Stimulated activated naive CD8-positive, alpha-beta T cell treated with anti-CD3 and anti-CD28 coated beads, Interleukin-15, amount 100 ng/mL, for 72 hours (primary cell): Measurements from ENCODE around the gene GRK6.

Source experiments
- ATAC-seq: fragments of 150-1000 bp; cut with Tn5 transposase; 2 replicates; pipeline ENCODE4 v1.10.0; 2021; ENCODE audit warnings: mild to moderate bottlenecking, moderate library complexity
- DNase-seq, 2 donors: peaks; one replicate each; pipeline ENCODE4 v3.0.0; 2021 to 2022
- H3K27ac Mint-ChIP-seq, 2 donors: one replicate each; pipeline ENCODE4 v1.8.0; 2022; ENCODE audit warnings: mild to moderate bottlenecking in 2 of 2, mixed read lengths in 2 of 2, moderate library complexity in 2 of 2
- H3K27me3 Mint-ChIP-seq: one replicate; pipeline ENCODE4 v1.8.0; 2022; ENCODE audit warnings: mixed read lengths
- H3K4me1 Mint-ChIP-seq: one replicate; pipeline ENCODE4 v1.8.0; 2022; ENCODE audit warnings: mild to moderate bottlenecking, mixed read lengths
- H3K4me3 Mint-ChIP-seq, 2 donors: one replicate each; pipeline ENCODE4 v1.8.0; 2022; ENCODE audit warnings: mild to moderate bottlenecking in 2 of 2, mixed read lengths in 2 of 2, moderate library complexity in 1 of 2
- H3K9me3 Mint-ChIP-seq, 2 donors: one replicate each; pipeline ENCODE4 v1.8.0; 2022; ENCODE audit warnings: mixed read lengths in 2 of 2

The GRK6 gene

DNA sequence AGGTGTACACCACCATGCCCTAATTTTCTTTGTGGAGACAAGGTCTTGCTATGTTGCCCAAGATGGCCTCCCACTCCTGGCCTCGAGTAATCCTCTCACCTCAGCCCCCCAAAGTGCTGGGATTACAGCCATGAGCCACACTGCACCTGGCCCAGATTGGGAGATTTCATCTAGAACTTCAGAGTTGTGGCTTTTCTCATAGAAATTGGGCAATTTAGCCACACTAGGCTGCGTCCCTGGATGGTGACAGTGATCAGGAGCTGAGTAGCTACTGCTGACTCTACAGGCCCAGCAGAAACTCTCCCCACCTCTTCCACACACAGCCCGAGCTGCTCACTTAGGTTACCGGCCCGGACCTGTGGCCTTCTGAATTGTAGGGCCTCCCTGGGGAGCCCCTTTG, 33.7 kb upstream of the GRK6 start:
- DNase-seq (no peak), ATAC-seq (no peak)
- Mint-ChIP-seq H3K4me3 (no peak overlapping the region), H3K4me1 (peaks cover 37% of the 10 kb centered on the region), H3K9me3 (no peaks in the 10 kb centered on the region), H3K27me3 (peaks cover 6% of the 10 kb centered on the region), H3K27ac (no peak overlapping the region)

DNA sequence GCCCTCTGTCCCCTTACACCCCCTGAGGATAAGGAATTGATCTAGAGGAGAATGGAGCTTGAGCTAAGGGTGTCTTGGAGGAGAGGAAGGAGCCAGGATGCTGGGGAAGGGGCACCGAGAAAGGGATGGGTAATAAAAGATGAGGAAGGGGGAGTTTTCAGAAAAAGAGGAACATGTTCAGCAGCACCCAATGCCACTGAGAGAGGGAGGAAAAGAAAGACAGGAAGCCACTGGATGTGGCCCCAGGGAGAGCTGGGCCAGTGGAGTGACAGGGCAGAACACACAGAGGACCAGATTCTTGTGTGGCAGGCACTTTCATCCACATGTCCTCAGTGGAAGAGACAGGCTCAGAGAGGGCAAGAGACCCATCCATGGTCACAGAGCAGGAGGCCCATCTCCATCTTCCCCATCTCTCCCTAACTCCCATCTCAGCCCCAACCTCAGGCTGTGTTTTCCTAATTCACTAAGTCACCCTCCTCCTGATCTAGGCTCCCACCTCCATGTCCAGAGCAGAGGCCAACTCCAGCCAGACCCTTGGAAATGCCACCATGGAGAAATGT, 33.2 kb upstream of the GRK6 start:
- Mint-ChIP-seq H3K9me3 (no peaks in the 10 kb centered on the region), H3K27ac (no peak overlapping the region), H3K27me3 (peaks cover 6% of the 10 kb centered on the region), H3K4me1 (peaks cover 33% of the 10 kb centered on the region), H3K4me3 (no peak overlapping the region)
- DNase-seq (no peak), ATAC-seq (no peak)

- ATAC-seq, result no peak
- no peak for DNase-seq
- Mint-ChIP-seq H3K4me1 (peaks cover 26% of the 10 kb centered on the region), H3K9me3 (no peaks in the 10 kb centered on the region), H3K4me3 (no peak overlapping the region), H3K27me3 (peaks cover 6% of the 10 kb centered on the region), H3K27ac (no peak overlapping the region)
Measured at GRCh38 chr5:177393990-177394389, 32.5 kb upstream of the GRK6 start.

DNA sequence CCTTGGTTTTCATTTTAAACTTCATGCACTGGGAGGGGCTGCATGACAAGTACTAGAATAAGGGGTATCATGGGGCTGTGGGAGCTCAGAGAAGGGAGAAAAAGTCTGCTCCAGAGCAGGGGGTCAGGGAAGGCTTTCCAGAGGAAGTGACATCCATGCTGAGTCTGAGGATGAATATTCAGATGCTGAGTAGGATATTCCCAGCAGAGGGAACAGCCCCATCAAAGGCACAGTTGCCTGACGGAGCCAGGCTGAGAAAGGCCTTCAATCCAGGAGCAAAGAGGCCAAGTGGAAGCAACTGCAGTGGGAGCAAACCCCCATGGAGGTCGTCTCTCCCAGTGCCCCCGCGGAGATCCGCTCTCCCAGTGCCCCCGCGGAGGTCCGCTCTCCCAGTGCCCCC, 30.4 kb upstream of the GRK6 start:
- Mint-ChIP-seq H3K27me3 (peaks cover 2% of the 10 kb centered on the region), H3K27ac (no peak overlapping the region), H3K4me1 (peaks cover 5% of the 10 kb centered on the region), H3K9me3 (no peaks in the 10 kb centered on the region), H3K4me3 (no peak overlapping the region)
- no peak for ATAC-seq
- DNase-seq, result no peak

DNA sequence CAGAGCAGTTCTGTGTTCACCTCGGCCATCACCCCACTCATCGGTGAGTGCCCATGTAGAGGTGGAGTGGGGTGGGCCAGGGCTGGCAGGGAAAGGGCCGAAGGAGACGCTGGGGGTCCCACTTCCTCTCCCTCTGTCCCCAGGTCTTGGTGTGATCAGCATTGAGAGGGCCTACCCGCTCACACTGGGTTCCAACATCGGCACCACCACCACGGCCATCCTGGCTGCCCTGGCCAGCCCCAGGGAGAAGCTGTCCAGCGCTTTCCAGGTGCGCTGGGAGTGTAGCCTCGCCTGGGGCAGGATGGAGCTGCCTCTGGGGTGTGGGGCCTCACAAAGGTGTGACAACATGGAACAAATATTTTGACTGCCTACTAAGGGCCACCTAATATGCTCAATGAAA, 29.7 kb upstream of the GRK6 start:
- H3K27me3 Mint-ChIP-seq, result peaks cover 9% of the 10 kb centered on the region
- H3K4me1 Mint-ChIP-seq, result no peaks in the 10 kb centered on the region
- no peak for ATAC-seq
- no peak for DNase-seq
- H3K9me3 Mint-ChIP-seq, result no peaks in the 10 kb centered on the region
- no peak overlapping the region for H3K27ac Mint-ChIP-seq
- no peak overlapping the region for H3K4me3 Mint-ChIP-seq

- peak; percentile 11 for ATAC-seq
- Mint-ChIP-seq H3K27ac (no peak overlapping the region), H3K4me3 (no peak overlapping the region), H3K27me3 (peaks cover 20% of the 10 kb centered on the region), H3K9me3 (no peaks in the 10 kb centered on the region), H3K4me1 (peaks cover 11% of the 10 kb centered on the region)
- no peak for DNase-seq
Measured at GRCh38 chr5:177397875-177398390, 28.5 kb upstream of the GRK6 start.

- Mint-ChIP-seq H3K4me1 (peaks cover 33% of the 10 kb centered on the region), H3K27ac (no peak within 1 kb of the TSS), H3K27me3 (peaks cover 28% of the 10 kb centered on the region), H3K9me3 (no peaks in the 10 kb centered on the region), H3K4me3 (no peak within 1 kb of the TSS)
- ATAC-seq, result no peak
- DNase-seq, result no peak
Measured at GRCh38 chr5:177399997-177400868, 26.2 kb upstream of the GRK6 start, which contains the start of gene PFN3. PFN3 (minus strand) TSS chr5:177400661; CDS start chr5:177400576, 85 bp downstream.

DNA sequence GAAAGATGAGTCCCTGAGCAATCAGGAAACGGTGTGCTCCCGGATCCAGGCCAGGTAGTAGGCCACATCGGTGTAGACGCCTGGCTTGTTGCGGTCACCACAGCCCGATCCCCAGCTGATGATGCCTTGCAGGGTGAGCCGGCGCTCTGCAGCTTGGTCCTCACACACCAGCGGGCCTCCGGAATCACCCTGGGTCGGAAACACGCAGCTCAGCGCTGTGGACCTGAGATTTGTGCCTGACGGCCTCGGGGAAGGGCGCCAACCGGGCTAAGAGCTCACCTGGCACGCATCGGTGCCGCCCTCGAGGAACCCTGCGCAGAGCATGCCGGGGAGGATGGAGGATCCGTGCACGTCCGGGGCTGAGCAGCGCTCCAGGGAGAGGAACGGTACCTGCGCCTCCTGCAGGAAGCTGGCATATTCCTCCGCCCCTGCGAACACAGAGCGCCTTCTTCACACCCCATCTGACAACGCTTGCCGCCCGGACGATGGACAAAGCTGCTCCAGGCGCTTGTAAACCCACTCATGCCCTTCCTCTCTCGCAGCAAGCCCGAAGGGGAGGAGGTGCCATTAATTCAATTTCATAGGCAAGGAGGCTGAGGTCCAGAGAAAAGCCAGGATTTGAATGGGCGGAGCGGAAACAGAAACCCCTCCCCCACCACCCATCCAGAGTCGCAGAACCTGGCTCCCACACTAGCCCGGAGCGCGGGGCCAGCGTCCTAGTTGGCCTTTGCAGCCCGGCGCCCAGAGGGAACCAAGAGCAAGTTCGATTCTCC, 24.0 kb upstream of the GRK6 start:
- Mint-ChIP-seq H3K4me1 (peaks cover 43% of the 10 kb centered on the region), H3K4me3 (peak overlapping the region; percentile 89 to 93), H3K9me3 (no peaks in the 10 kb centered on the region), H3K27me3 (peaks cover 28% of the 10 kb centered on the region), H3K27ac (peak overlapping the region in 1 of 2 donors; percentile 63)
- ATAC-seq (peak; percentile 43), DNase-seq (peak; percentile 62 to 73)

GRCh38 chr5:177403102-177403791, 23.2 kb upstream of the GRK6 start:
- Mint-ChIP-seq H3K9me3 (no peaks in the 10 kb centered on the region), H3K27me3 (peaks cover 28% of the 10 kb centered on the region), H3K4me3 (peak overlapping the region; percentile 89 to 93), H3K4me1 (peaks cover 43% of the 10 kb centered on the region), H3K27ac (peak overlapping the region in 1 of 2 donors; percentile 63)
- DNase-seq (peak in 1 of 2 donors; percentile 68), ATAC-seq (peak; percentile 52)

- H3K27ac Mint-ChIP-seq, result peak overlapping the region; percentile 40 to 54
- H3K4me3 Mint-ChIP-seq, result peak overlapping the region; percentile 89 to 93
- peaks cover 43% of the 10 kb centered on the region for H3K4me1 Mint-ChIP-seq
- ATAC-seq (peak; percentile 93), DNase-seq (peak; percentile 90)
- H3K27me3 Mint-ChIP-seq, result peaks cover 28% of the 10 kb centered on the region
- no peaks in the 10 kb centered on the region for H3K9me3 Mint-ChIP-seq
Measured at GRCh38 chr5:177403792-177404640, 22.5 kb upstream of the GRK6 start.

DNA sequence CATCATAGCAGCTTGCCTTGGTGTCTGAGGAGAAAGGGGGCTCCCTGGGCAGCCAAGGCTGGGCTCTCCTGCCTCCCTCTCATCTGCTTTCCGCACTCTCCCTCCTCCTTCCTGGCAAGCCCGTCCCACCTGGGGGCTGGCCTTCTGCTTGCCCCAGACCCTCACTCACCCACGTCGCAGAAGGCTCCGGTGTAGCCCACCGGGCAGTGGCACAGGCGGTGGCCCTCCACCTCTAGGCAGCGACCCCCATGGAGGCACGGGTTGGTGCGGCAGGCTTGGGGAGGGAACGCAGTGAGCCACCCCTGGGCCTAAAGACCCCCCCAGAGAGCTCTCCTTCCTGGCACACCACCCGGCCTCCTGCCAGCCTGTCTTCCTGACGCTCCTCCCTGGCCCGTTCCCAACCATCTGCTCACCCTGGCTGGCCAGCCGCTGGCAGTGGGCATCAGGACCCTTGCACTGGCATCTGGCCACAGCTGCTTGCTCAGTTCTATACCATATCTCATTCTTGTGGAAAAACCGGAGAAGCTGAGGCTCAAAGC, 21.8 kb upstream of the GRK6 start:
- H3K9me3 Mint-ChIP-seq, result no peaks in the 10 kb centered on the region
- H3K4me1 Mint-ChIP-seq, result peaks cover 43% of the 10 kb centered on the region
- H3K27ac Mint-ChIP-seq, result peak overlapping the region in 1 of 2 donors; percentile 65
- ATAC-seq, result no peak
- peak overlapping the region; percentile 89 to 93 for H3K4me3 Mint-ChIP-seq
- H3K27me3 Mint-ChIP-seq, result peaks cover 28% of the 10 kb centered on the region
- DNase-seq, result no peak

- no peak for DNase-seq
- H3K9me3 Mint-ChIP-seq, result no peaks in the 10 kb centered on the region
- H3K27me3 Mint-ChIP-seq, result peaks cover 28% of the 10 kb centered on the region
- no peak for ATAC-seq
- peak overlapping the region; percentile 89 to 93 for H3K4me3 Mint-ChIP-seq
- H3K4me1 Mint-ChIP-seq, result peaks cover 44% of the 10 kb centered on the region
- peak overlapping the region in 1 of 2 donors; percentile 12 for H3K27ac Mint-ChIP-seq
Measured at GRCh38 chr5:177405312-177405711, 21.2 kb upstream of the GRK6 start.

GRCh38 chr5:177405805-177406204, 20.7 kb upstream of the GRK6 start:
- Mint-ChIP-seq H3K4me3 (no peak overlapping the region), H3K27me3 (peaks cover 28% of the 10 kb centered on the region), H3K27ac (no peak overlapping the region), H3K4me1 (peaks cover 49% of the 10 kb centered on the region), H3K9me3 (no peaks in the 10 kb centered on the region)
- no peak for DNase-seq
- no peak for ATAC-seq
